DND-41 (cell line): ENCODE results near the gene PAGE2B.

Source experiments
- EZH2 ChIP-seq: IDR thresholded peaks from 3 replicates; pipeline ENCODE4 v1.6.1; 2012; ENCODE audit warnings: borderline replicate concordance, low read depth, mild to moderate bottlenecking, moderate library complexity, low read length, inconsistent platforms; ENCODE audit not compliant: severe bottlenecking
- TF ChIP-seq, protein P1 (sequence below): IDR thresholded peaks from 2 replicates; pipeline ENCODE4 v1.5.1; 2012; ENCODE audit warnings: borderline replicate concordance, low read length, moderate library complexity, mild to moderate bottlenecking; ENCODE audit not compliant: poor library complexity, severe bottlenecking; ENCODE audit errors: extremely low read depth

DNA sequence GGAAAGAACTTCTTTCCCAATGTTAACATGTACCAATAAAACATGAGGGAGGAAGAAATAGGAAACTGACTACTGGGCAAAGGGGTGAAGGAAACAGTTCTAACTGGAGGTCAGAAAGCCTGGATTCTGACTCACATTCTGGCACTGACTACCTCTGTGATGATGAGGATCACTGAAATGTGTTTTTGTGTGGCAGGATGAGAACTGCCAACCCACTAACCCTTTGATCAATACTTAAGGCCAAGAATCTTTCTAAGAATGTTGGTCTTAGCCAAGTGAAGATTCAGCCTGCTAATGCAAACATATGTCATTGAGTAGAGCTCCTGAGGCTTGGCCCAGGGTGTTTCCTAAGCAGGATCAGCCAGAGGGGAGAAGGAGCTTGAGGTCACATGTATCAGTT is 48.7 kb upstream of the PAGE2B start:
- TF ChIP-seq, protein P1, sequence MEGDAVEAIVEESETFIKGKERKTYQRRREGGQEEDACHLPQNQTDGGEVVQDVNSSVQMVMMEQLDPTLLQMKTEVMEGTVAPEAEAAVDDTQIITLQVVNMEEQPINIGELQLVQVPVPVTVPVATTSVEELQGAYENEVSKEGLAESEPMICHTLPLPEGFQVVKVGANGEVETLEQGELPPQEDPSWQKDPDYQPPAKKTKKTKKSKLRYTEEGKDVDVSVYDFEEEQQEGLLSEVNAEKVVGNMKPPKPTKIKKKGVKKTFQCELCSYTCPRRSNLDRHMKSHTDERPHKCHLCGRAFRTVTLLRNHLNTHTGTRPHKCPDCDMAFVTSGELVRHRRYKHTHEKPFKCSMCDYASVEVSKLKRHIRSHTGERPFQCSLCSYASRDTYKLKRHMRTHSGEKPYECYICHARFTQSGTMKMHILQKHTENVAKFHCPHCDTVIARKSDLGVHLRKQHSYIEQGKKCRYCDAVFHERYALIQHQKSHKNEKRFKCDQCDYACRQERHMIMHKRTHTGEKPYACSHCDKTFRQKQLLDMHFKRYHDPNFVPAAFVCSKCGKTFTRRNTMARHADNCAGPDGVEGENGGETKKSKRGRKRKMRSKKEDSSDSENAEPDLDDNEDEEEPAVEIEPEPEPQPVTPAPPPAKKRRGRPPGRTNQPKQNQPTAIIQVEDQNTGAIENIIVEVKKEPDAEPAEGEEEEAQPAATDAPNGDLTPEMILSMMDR = no peak
- no peak for TF ChIP-seq EZH2
